Esophagus muscularis mucosa (tissue), 4 donors: ENCODE data around the gene OR4P4. TPM values are rescaled to one million over a fixed set of nuclear protein-coding genes. Genes with fewer than 3 reads are reported as not detected.

Experiments used
- DNase-seq: peaks from one replicate; pipeline ENCODE4 v3.0.0-alpha.2; 2017; ENCODE audit errors: extremely low spot score
- H3K27ac ChIP-seq, 4 donors: fragments of 200-600 bp; sonication (generic); replicated peaks in 1 of 4; 1 replicate in 3 of 4; 2 replicates in 1 of 4; pipeline ENCODE4 v1.5.1; 2016 to 2019; ENCODE audit warnings: mild to moderate bottlenecking in 1 of 4
- H3K27me3 ChIP-seq, 4 donors: fragments of 200-600 bp; sonication (generic); one replicate each; pipeline versions ENCODE4 v1.5.1 to v1.6.0; 2016 to 2019
- H3K36me3 ChIP-seq, 4 donors: fragments of 200-600 bp; sonication (generic); one replicate each; pipeline ENCODE4 v1.5.1; 2016 to 2019
- H3K4me1 ChIP-seq, 4 donors: fragments of 200-600 bp; sonication (generic); one replicate each; pipeline ENCODE4 v1.5.1; 2016 to 2019
- H3K4me3 ChIP-seq, 4 donors: fragments of 200-600 bp; sonication (generic); 1 replicate in 2 of 4; 2 replicates in 2 of 4; pipeline ENCODE4 v1.5.1; 2016 to 2019; ENCODE audit warnings: mild to moderate bottlenecking in 4 of 4, moderate library complexity in 1 of 4
- H3K9me3 ChIP-seq, 4 donors: fragments of 200-600 bp; sonication (generic); 1 replicate in 3 of 4; 2 replicates in 1 of 4; pipeline ENCODE4 v1.5.1; 2016 to 2019
- EP300 ChIP-seq: sonication (generic); formaldehyde crosslinking; IDR thresholded peaks from one replicate; pipeline ENCODE4 v1.6.1; 2017; ENCODE audit warnings: antibody characterized with exemption
- POLR2A ChIP-seq: fragments of 450-650 bp; IDR thresholded peaks from one replicate; pipeline ENCODE4 v1.6.1; 2017; ENCODE audit warnings: antibody characterized with exemption, moderate library complexity, mild to moderate bottlenecking, low read depth
- POLR2AphosphoS5 ChIP-seq, 2 donors: sonication (generic); formaldehyde crosslinking; IDR thresholded peaks; one replicate each; pipeline ENCODE4 v1.6.1; 2017; ENCODE audit warnings: antibody characterized with exemption in 2 of 2
- WGBS: methylation state at CpG from one replicate; pipeline ENCODE4 v1.1.5; 2018; 5-methylcytosine and 5-hydroxymethylcytosine counted together
- intact Hi-C: fragments of 100-400 bp; cut with DNase I; formaldehyde crosslinking; loops from one replicate; pipeline ENCODE4 v1.15.1; 2023
- total RNA-seq, 4 donors: library from RNA; depleted of rRNA; stranded (reverse); fragments of >200 nt; gene quantifications; one replicate each; pipeline versions ENCODE4 v1.1.0 to v1.2.1, GENCODE V29; 2016
- TF ChIP-seq, protein P1 (sequence below), 3 experiments: fragments of 200-600 bp in 2 of 3; fragments of 450-650 bp in 1 of 3; sonication (generic) in 2 of 3; IDR thresholded peaks; one replicate each; pipeline ENCODE4 v1.5.1; 2017 to 2019; ENCODE audit warnings: antibody characterized with exemption in 3 of 3, mild to moderate bottlenecking in 2 of 3, moderate library complexity in 1 of 3

OR4P4 gene
- not detected for total RNA-seq

DNA sequence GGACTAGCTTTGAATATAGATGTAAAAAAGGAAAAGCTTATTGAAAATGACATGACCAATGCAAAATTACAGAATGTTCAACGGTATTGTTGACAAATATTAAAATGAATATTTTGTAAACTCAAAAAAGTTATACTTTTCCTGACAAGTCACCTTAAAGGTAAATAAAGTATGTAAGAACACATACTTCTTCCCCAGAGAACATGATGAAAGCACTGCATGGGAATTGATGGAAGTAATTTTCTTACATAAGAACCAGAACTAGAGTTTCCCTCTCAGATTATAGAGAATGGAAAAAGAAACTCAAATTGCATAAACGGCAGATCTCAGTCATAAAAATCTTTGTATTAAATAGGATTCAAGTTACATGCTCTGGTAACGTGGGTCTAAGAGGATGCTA lies at the start of gene OR4P4:
OR4P4 (plus strand) TSS at position 301 of the 400 bp plus-strand sequence.
- no peak for DNase-seq
- Histone ChIP-seq H3K4me3 (no peak within 1 kb of the TSS), H3K4me1 (no peaks in the 10 kb centered on the region), H3K27ac (no peak within 1 kb of the TSS), H3K36me3 (no peaks in the 10 kb centered on the region), H3K9me3 (peaks cover 0 to 5% (median 0%) of the 10 kb centered on the region in 4 donors), H3K27me3 (no peaks in the 10 kb centered on the region)
- TF ChIP-seq EP300 (no peak), POLR2AphosphoS5 (IDR thresholded peaks at IDR 0.05) (no peak), POLR2A (no peak)
- TF ChIP-seq, protein P1, sequence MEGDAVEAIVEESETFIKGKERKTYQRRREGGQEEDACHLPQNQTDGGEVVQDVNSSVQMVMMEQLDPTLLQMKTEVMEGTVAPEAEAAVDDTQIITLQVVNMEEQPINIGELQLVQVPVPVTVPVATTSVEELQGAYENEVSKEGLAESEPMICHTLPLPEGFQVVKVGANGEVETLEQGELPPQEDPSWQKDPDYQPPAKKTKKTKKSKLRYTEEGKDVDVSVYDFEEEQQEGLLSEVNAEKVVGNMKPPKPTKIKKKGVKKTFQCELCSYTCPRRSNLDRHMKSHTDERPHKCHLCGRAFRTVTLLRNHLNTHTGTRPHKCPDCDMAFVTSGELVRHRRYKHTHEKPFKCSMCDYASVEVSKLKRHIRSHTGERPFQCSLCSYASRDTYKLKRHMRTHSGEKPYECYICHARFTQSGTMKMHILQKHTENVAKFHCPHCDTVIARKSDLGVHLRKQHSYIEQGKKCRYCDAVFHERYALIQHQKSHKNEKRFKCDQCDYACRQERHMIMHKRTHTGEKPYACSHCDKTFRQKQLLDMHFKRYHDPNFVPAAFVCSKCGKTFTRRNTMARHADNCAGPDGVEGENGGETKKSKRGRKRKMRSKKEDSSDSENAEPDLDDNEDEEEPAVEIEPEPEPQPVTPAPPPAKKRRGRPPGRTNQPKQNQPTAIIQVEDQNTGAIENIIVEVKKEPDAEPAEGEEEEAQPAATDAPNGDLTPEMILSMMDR (IDR thresholded peaks at IDR 0.05): no peak
- intact Hi-C loops: no loop called here
- 48% methylated on average over 3 of the region's 3 CpGs for WGBS

DNA sequence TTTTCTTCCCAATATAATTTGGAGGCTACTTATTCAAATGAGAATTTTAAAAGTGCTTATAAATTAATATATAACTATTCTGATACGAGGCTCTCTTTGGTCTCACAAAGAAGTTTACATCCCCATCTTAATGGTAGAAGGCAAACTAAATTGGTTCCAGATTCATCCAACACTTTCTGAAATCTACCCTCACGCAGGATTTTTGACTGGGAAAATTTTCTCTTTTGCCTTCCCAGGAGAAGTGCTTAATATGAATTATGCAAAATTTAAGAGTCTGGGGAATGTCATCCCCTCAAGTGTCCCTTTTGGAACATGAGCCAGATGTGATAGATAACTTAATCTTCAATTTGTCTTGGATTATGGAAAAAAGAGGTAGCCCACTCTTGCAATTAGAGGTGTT lies 27.4 kb upstream of the OR4P4 start, which contains the start of gene OR4C11:
OR4C11 (minus strand) TSS at position 101 of the 400 bp plus-strand sequence. CDS start 3,272 bp downstream, outside the sequence.
- TF ChIP-seq, protein P1 (IDR thresholded peaks at IDR 0.05): no peak
- TF ChIP-seq POLR2A: no peak
- no peak for TF ChIP-seq EP300
- no peak for TF ChIP-seq POLR2AphosphoS5 (IDR thresholded peaks at IDR 0.05)
- no peak within 1 kb of the TSS for H3K4me3 ChIP-seq
- H3K9me3 ChIP-seq: no peaks in the 10 kb centered on the region
- no peaks in the 10 kb centered on the region for H3K27me3 ChIP-seq
- H3K27ac ChIP-seq: no peak within 1 kb of the TSS
- no peak for DNase-seq
- whole genome bisulfite sequencing: 41% methylated on average over 2 of the region's 2 CpGs
- intact Hi-C loops: no loop called here
- no peaks in the 10 kb centered on the region for H3K36me3 ChIP-seq
- H3K4me1 ChIP-seq: no peaks in the 10 kb centered on the region

DNA sequence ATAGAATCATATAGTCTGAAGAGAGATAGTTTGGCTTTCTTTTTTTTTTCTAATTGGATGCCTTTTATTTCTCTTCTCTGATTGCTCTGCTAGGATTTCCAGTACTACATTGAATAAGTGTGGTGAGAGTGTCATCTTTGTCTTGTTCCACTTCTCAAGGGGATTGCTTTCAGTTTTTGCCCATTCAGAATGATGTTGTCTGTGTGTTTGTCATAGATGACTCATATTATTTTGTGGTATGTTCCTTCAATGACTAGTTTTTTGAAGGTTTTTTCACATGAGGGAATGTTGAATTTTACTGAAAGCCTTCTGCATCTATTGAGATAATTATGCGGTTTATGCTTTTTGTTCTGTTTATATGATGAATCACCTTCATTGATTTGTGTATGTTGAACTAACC lies 10.4 kb upstream of the OR4P4 start:
- TF ChIP-seq POLR2AphosphoS5 (IDR thresholded peaks at IDR 0.05) (no peak), POLR2A (no peak), EP300 (no peak)
- TF ChIP-seq, protein P1 (IDR thresholded peaks at IDR 0.05): no peak
- WGBS: 71% methylated on average over 1 of the region's 1 CpG
- Histone ChIP-seq H3K9me3 (no peaks in the 10 kb centered on the region), H3K27me3 (no peaks in the 10 kb centered on the region), H3K4me1 (no peaks in the 10 kb centered on the region), H3K36me3 (no peaks in the 10 kb centered on the region), H3K4me3 (no peak overlapping the region), H3K27ac (no peak overlapping the region)
- intact Hi-C loops: no loop called here
- DNase-seq: no peak

DNA sequence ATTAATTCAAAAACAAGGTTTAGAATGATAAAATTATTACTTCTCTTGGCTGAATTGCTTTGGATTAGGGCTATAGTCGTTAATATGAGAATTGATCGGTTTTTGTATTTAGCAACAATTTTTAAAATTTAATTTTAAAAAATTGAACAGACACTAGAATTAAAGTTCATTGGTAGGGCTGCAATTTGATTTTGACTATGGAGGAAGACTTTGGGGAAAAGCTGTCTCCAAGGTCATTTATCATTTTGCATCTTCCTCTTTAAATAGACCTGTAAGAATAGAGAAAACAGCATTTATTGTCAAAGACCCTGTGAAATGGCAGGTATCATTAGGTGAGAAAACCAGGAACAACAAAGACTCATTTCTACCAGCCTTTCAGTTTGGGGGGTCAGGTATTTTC lies 13.1 kb downstream of the OR4P4 start, which contains the start of gene OR4S2:
OR4S2 (plus strand) TSS at position 301 of the 400 bp plus-strand sequence. CDS start 2,577 bp downstream, outside the sequence.
- TF ChIP-seq POLR2A (no peak), EP300 (no peak), POLR2AphosphoS5 (IDR thresholded peaks at IDR 0.05) (no peak)
- TF ChIP-seq, protein P1 (IDR thresholded peaks at IDR 0.05): no peak
- H3K9me3 ChIP-seq: no peaks in the 10 kb centered on the region
- no peaks in the 10 kb centered on the region for H3K4me1 ChIP-seq
- 71% methylated on average over 2 of the region's 2 CpGs for WGBS
- H3K27me3 ChIP-seq: no peaks in the 10 kb centered on the region
- no peak within 1 kb of the TSS for H3K4me3 ChIP-seq
- DNase-seq: no peak
- no peaks in the 10 kb centered on the region for H3K36me3 ChIP-seq
- intact Hi-C loops: no loop called here
- H3K27ac ChIP-seq: no peak within 1 kb of the TSS

DNA sequence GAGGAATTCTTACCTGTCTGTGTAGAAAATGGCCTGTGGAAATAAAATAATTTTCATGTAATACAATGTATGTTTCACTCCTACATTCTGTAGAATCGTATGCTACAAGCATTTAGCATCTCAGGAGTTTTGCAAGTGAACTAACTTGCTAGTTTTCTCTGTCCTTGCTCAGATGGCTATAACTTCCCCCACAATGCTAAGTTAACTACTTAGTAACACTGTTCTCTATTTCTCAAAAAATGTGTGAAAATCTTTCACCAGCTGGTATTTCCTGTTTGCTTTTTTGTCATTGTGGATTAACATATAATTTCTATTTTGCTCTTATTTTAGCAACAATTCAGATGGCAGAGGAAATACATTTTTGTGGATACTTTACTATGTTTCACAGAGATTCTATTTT lies 17.6 kb downstream of the OR4P4 start:
- H3K27ac ChIP-seq: no peak overlapping the region
- DNase-seq: no peak
- intact Hi-C loops: no loop called here
- WGBS: 63% methylated on average over 1 of the region's 1 CpG
- no peaks in the 10 kb centered on the region for H3K9me3 ChIP-seq
- H3K4me3 ChIP-seq: no peak overlapping the region
- no peaks in the 10 kb centered on the region for H3K36me3 ChIP-seq
- H3K27me3 ChIP-seq: no peaks in the 10 kb centered on the region
- H3K4me1 ChIP-seq: no peaks in the 10 kb centered on the region
- TF ChIP-seq EP300 (no peak), POLR2A (no peak), POLR2AphosphoS5 (IDR thresholded peaks at IDR 0.05) (no peak)
- TF ChIP-seq, protein P1 (IDR thresholded peaks at IDR 0.05): no peak
